Measurements from ENCODE around the gene CAV3.
"Not testable (repeated sequence)": the region's sequence is repeated elsewhere in the genome, so short reads cannot be mapped to it uniquely, and the experiment has no call there.

Gene CAV3

GRCh38 chr3:8709801-8710507 is 23.6 kb upstream of the CAV3 start:
- Mint-ChIP-seq H3K27ac (peak overlapping the region; percentile 37), H3K4me3 (no peak overlapping the region), H3K9me3 (peaks cover 4% of the 10 kb centered on the region), H3K4me1 (peaks cover 28% of the 10 kb centered on the region), H3K36me3 (ENCODE audit: low read depth) (no peaks in the 10 kb centered on the region), H3K27me3 (ENCODE audit: low read depth, poor library complexity) (peaks cover 18% of the 10 kb centered on the region)
- no peak for DNase-seq
- no peak for TF ChIP-seq CTCF (IDR thresholded peaks at IDR 0.05)

DNA sequence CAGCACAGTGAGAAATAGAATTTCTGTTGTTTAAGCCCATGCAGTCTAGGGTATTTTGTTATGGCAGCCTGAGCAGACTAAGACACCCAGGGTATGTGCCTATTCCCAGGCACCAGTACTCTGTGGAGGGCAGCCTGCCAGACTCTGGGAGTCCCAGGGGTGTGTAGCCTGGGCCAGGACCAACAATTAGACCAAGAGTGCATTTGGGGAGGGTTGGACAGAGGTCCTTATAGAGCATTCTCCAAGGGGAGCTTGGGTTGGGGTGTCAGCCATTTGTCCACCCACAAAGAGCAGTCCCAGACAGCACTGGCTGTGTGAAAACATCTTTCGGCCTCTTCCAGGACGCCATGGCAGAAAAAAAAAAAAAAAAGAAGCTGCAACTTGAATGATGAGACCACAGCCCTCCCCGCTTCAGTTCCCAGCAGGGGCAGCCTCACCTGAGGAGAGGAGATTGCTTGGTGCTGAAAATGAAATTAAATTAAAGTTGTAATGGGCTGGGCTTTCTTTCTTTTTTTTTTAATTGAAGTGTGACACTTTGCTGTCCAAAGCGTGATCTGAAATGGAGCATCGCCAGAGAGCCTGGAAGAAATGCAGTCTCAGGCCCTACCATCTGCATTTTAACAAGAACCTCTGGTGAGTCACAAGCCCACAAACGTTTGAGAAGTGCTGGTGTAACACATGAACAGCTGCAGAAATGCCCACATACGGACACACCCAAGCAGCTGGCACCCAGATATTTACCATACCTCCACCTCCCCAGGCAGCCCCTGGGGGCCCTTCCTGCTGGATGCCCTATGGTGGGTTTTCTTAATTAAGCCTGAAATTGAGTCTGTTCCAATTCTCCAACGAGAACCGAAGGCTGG is 21.3 kb upstream of the CAV3 start:
- TF ChIP-seq CTCF (IDR thresholded peaks at IDR 0.05), result no peak
- peaks cover 13% of the 10 kb centered on the region for H3K9me3 Mint-ChIP-seq
- peaks cover 6% of the 10 kb centered on the region for H3K36me3 Mint-ChIP-seq (ENCODE audit: low read depth)
- no peak overlapping the region for H3K27ac Mint-ChIP-seq
- H3K27me3 Mint-ChIP-seq (ENCODE audit: low read depth, poor library complexity), result peaks cover 18% of the 10 kb centered on the region
- DNase-seq, result no peak
- no peak overlapping the region for H3K4me3 Mint-ChIP-seq
- peaks cover 40% of the 10 kb centered on the region for H3K4me1 Mint-ChIP-seq

DNA sequence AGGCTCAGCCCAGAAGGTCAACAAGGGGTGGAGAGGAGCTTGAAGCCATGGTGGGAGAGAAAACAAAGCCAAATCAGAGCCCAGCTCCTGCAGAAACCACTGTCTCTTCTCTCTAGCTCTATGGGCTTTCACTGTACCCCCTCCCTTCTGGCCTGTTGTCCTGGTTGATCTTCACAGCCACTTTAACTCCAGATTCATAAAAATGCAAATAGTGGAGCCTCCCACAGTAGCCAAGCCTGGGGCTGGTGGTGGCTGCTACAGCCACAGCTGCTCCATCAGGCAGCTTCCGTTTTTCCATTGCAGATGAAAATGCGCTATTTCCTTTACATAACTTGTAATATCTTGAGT is 20.7 kb upstream of the CAV3 start:
- TF ChIP-seq CTCF (IDR thresholded peaks at IDR 0.05), result no peak
- H3K9me3 Mint-ChIP-seq, result peaks cover 17% of the 10 kb centered on the region
- H3K4me3 Mint-ChIP-seq, result no peak overlapping the region
- H3K27me3 Mint-ChIP-seq (ENCODE audit: low read depth, poor library complexity), result peaks cover 14% of the 10 kb centered on the region
- peaks cover 40% of the 10 kb centered on the region for H3K4me1 Mint-ChIP-seq
- no peak overlapping the region for H3K27ac Mint-ChIP-seq
- DNase-seq, result no peak
- H3K36me3 Mint-ChIP-seq (ENCODE audit: low read depth), result peaks cover 6% of the 10 kb centered on the region

- Mint-ChIP-seq H3K36me3 (ENCODE audit: low read depth) (peaks cover 6% of the 10 kb centered on the region), H3K4me1 (peaks cover 36% of the 10 kb centered on the region)
These were observed 19.5 kb upstream of the CAV3 start for GRCh38 chr3:8713901-8714759.

DNA sequence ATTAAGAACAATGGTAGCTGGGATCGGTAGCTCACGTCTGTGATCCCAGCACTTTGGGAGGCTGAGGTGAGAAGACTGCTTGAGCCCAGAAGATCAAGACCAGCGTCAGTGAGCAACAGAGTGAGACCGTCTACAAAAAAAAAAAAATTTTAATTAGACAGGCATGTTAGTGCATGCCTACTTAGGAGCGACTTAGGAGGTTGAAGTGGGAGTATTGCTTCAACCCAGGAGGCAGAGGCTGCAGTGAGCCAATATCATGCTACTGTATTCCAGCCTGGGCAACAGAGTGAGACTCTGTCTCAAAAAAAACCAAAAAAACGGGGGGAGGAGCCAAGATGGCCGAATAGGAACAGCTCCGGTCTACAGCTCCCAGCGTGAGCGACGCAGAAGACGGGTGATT is 17.8 kb upstream of the CAV3 start:
- H3K4me1 Mint-ChIP-seq, result peaks cover 25% of the 10 kb centered on the region
- not testable (repeated sequence) for H3K36me3 Mint-ChIP-seq (ENCODE audit: low read depth)

More at GRCh38 chr3:8713901-8714759, 19.5 kb upstream of the CAV3 start:
- DNase-seq, result peak; percentile 18
- Mint-ChIP-seq H3K27me3 (ENCODE audit: low read depth, poor library complexity) (peaks cover 14% of the 10 kb centered on the region), H3K4me3 (no peak overlapping the region), H3K27ac (no peak overlapping the region), H3K9me3 (peaks cover 24% of the 10 kb centered on the region)
- TF ChIP-seq CTCF (IDR thresholded peaks at IDR 0.05), result peak; percentile 39

GRCh38 chr3:8722808-8723207 is 10.8 kb upstream of the CAV3 start:
- no peak for DNase-seq
- H3K4me1 Mint-ChIP-seq, result no peaks in the 10 kb centered on the region
- H3K36me3 Mint-ChIP-seq (ENCODE audit: low read depth), result no peaks in the 10 kb centered on the region
- no peak overlapping the region for H3K27ac Mint-ChIP-seq
- H3K4me3 Mint-ChIP-seq, result no peak overlapping the region
- peaks cover 2% of the 10 kb centered on the region for H3K27me3 Mint-ChIP-seq (ENCODE audit: low read depth, poor library complexity)
- peaks cover 24% of the 10 kb centered on the region for H3K9me3 Mint-ChIP-seq
- no peak for TF ChIP-seq CTCF (IDR thresholded peaks at IDR 0.05)

More for the DNA sequence above, 17.8 kb upstream of the CAV3 start:
- peak overlapping the region; percentile 84 for H3K27ac Mint-ChIP-seq
- H3K27me3 Mint-ChIP-seq (ENCODE audit: low read depth, poor library complexity), result peaks cover 11% of the 10 kb centered on the region
- H3K4me3 Mint-ChIP-seq, result peak overlapping the region; percentile 67
- peaks cover 29% of the 10 kb centered on the region for H3K9me3 Mint-ChIP-seq
- DNase-seq, result not testable (repeated sequence)
